WTC11 (cell line): Measurements from ENCODE around the gene TOP2A. TPM values are rescaled to one million over a fixed set of nuclear protein-coding genes. Genes with fewer than 3 reads are reported as not detected.

ENCODE experiments used
- ATAC-seq: fragments of 200-7000 bp; cut with Tn5 transposase; 2 replicates; pipeline ENCODE4 v1.10.0; 2021; ENCODE audit warnings: mild to moderate bottlenecking, moderate library complexity
- CTCF ChIA-PET: fragments of 300-600 bp; sonication (Branson Sonifier 250); formaldehyde crosslinking; loops from one replicate; lab custom pipeline; 2021; ENCODE audit warnings: antibody characterized with exemption; lab: Charles Lee
- POLR2A ChIA-PET: fragments of 350-600 bp; sonication (Branson Sonifier 250); formaldehyde crosslinking; loops from one replicate; lab custom pipeline; 2021; ENCODE audit warnings: antibody characterized with exemption; lab: Charles Lee
- DNase-seq: peaks from one replicate; pipeline ENCODE4 v3.0.0; 2021; ENCODE audit warnings: low spot score
- H3K27ac Mint-ChIP-seq: 2 replicates; pipeline ENCODE4 v1.8.0; 2021; ENCODE audit warnings: mixed read lengths
- H3K27me3 Mint-ChIP-seq: 2 replicates; pipeline ENCODE4 v1.8.0; 2021; ENCODE audit warnings: low read depth, mild to moderate bottlenecking, moderate library complexity, mixed read lengths
- H3K36me3 Mint-ChIP-seq: 2 replicates; pipeline ENCODE4 v1.8.0; 2021; ENCODE audit warnings: mixed read lengths
- H3K4me1 Mint-ChIP-seq: 2 replicates; pipeline ENCODE4 v1.8.0; 2022; ENCODE audit warnings: mixed read lengths
- H3K4me3 Mint-ChIP-seq: 2 replicates; pipeline ENCODE4 v1.8.0; 2021; ENCODE audit warnings: mild to moderate bottlenecking, moderate library complexity, mixed read lengths
- H3K9me3 Mint-ChIP-seq: 2 replicates; pipeline ENCODE4 v1.8.0; 2021; ENCODE audit warnings: mixed read lengths
- ARID4B ChIP-seq: sonication (generic); formaldehyde crosslinking; IDR thresholded peaks from 2 replicates; pipeline ENCODE4 v1.8.0; 2023; ENCODE audit warnings: missing genetic modification reagents, mild to moderate bottlenecking, borderline replicate concordance
- CDX4 ChIP-seq: fragments of 250-450 bp; sonication (Bioruptor Pico); IDR thresholded peaks from 2 replicates; pipeline ENCODE4 v1.9.0; 2021; ENCODE audit warnings: moderate library complexity, mild to moderate bottlenecking, inconsistent platforms, borderline replicate concordance
- CREB1 ChIP-seq: sonication (generic); formaldehyde crosslinking; IDR thresholded peaks from 2 replicates; pipeline ENCODE4 v1.8.0; 2023; ENCODE audit warnings: mild to moderate bottlenecking, missing genetic modification reagents
- CTCF ChIP-seq: fragments of 200-600 bp; IDR thresholded peaks from 2 replicates; pipeline ENCODE4 v1.8.0; 2022; ENCODE audit warnings: antibody characterized with exemption
- E2F4 ChIP-seq: sonication (generic); formaldehyde crosslinking; IDR thresholded peaks from 2 replicates; pipeline ENCODE4 v1.8.1; 2022; ENCODE audit warnings: low read depth, mild to moderate bottlenecking, moderate library complexity, missing genetic modification reagents, borderline replicate concordance
- ERG ChIP-seq: fragments of 250-450 bp; sonication (Bioruptor Pico); IDR thresholded peaks from 2 replicates; pipeline ENCODE4 v1.8.0; 2021; ENCODE audit warnings: mild to moderate bottlenecking
- ESRRA ChIP-seq: sonication (generic); formaldehyde crosslinking; IDR thresholded peaks from 2 replicates; pipeline ENCODE4 v1.8.1; 2022; ENCODE audit warnings: mild to moderate bottlenecking, missing genetic modification reagents, borderline replicate concordance
- ETV6 ChIP-seq: sonication (generic); formaldehyde crosslinking; IDR thresholded peaks from 2 replicates; pipeline ENCODE4 v1.8.1; 2022; ENCODE audit warnings: mild to moderate bottlenecking, missing genetic modification reagents
- HMGA2 ChIP-seq: fragments of 250-450 bp; sonication (Bioruptor Pico); IDR thresholded peaks from 2 replicates; pipeline ENCODE4 v1.4.0; 2021; ENCODE audit warnings: mild to moderate bottlenecking, moderate library complexity
- HMGXB4 ChIP-seq: sonication (generic); formaldehyde crosslinking; IDR thresholded peaks from 2 replicates; pipeline ENCODE4 v1.8.1; 2023; ENCODE audit warnings: mild to moderate bottlenecking, moderate library complexity, missing genetic modification reagents
- MXD4 ChIP-seq: fragments of 250-450 bp; sonication (Bioruptor Pico); IDR thresholded peaks from 2 replicates; pipeline ENCODE4 v1.8.0; 2021; ENCODE audit warnings: mild to moderate bottlenecking, moderate library complexity, borderline replicate concordance
- NFYB ChIP-seq: sonication (generic); formaldehyde crosslinking; conservative IDR thresholded peaks from 2 replicates; pipeline ENCODE4 v1.8.0; 2022; ENCODE audit warnings: low read depth, missing genetic modification reagents
- PRRX2 ChIP-seq: fragments of 250-450 bp; sonication (Bioruptor Pico); IDR thresholded peaks from 2 replicates; pipeline ENCODE4 v1.8.0; 2021; ENCODE audit warnings: mild to moderate bottlenecking
- SMAD4 ChIP-seq: sonication (generic); formaldehyde crosslinking; IDR thresholded peaks from 2 replicates; pipeline ENCODE4 v1.8.0; 2022; ENCODE audit warnings: mild to moderate bottlenecking, missing genetic modification reagents
- SOX15 ChIP-seq: fragments of 250-450 bp; sonication (Bioruptor Pico); IDR thresholded peaks from 2 replicates; pipeline ENCODE4 v1.9.0; 2021; ENCODE audit warnings: mild to moderate bottlenecking
- SP1 ChIP-seq: sonication (generic); formaldehyde crosslinking; conservative IDR thresholded peaks from 2 replicates; pipeline ENCODE4 v1.8.1; 2022; ENCODE audit warnings: missing genetic modification reagents
- TEAD1 ChIP-seq: sonication (generic); formaldehyde crosslinking; IDR thresholded peaks from 2 replicates; pipeline ENCODE4 v1.8.0; 2022; ENCODE audit warnings: mild to moderate bottlenecking, missing genetic modification reagents
- ZNF121 ChIP-seq: sonication (generic); formaldehyde crosslinking; IDR thresholded peaks from 2 replicates; pipeline ENCODE4 v1.8.0; 2023; ENCODE audit warnings: missing genetic modification reagents
- ZNF232 ChIP-seq: sonication (generic); formaldehyde crosslinking; IDR thresholded peaks from 2 replicates; pipeline ENCODE4 v1.8.0; 2022; ENCODE audit warnings: mild to moderate bottlenecking, missing genetic modification reagents
- ZNF263 ChIP-seq: sonication (generic); formaldehyde crosslinking; IDR thresholded peaks from 2 replicates; pipeline ENCODE4 v1.8.1; 2022; ENCODE audit warnings: low read depth, mild to moderate bottlenecking, moderate library complexity, missing genetic modification reagents
- ZNF416 ChIP-seq: fragments of 250-450 bp; sonication (Bioruptor Pico); IDR thresholded peaks from 2 replicates; pipeline ENCODE4 v1.9.0; 2021; ENCODE audit warnings: mild to moderate bottlenecking, inconsistent platforms
- ZNF512 ChIP-seq: sonication (generic); formaldehyde crosslinking; IDR thresholded peaks from 2 replicates; pipeline ENCODE4 v1.8.1; 2022; ENCODE audit warnings: missing genetic modification reagents, borderline replicate concordance
- ZSCAN18 ChIP-seq: fragments of 250-450 bp; sonication (Bioruptor Pico); IDR thresholded peaks from 2 replicates; pipeline ENCODE4 v2.1.2; 2022; ENCODE audit warnings: mild to moderate bottlenecking, moderate library complexity
- total RNA-seq: library from RNA; stranded (reverse); gene quantifications from 3 replicates; pipeline ENCODE4 v1.2.3, GENCODE V29; 2021

Gene TOP2A
- total RNA-seq, 1 experiment from 2014 or later, result 307 TPM

- ChIA-PET CTCF (interaction anchor here (0.6 to 6.2 kb wide), 54 partner anchors 8 to 320 kb away, joined by 3 to 259 read pairs (median 6); partner anchors contain the start of genes CDC6, GJD3, IGFBP4 and RARA), POLR2A (interaction anchor here (0.6 to 3.2 kb wide), 5 partner anchors 10 to 121 kb away, joined by 3 to 14 read pairs (median 7); partner anchors contain the start of gene CDC6)
- Mint-ChIP-seq H3K9me3 (no peaks in the 10 kb centered on the region), H3K4me1 (peaks cover 48% of the 10 kb centered on the region), H3K27ac (no peak overlapping the region; the same call in 1 of the 2 replicates), H3K36me3 (peaks cover 13% of the 10 kb centered on the region), H3K27me3 (peaks cover 3% of the 10 kb centered on the region), H3K4me3 (no peak overlapping the region)
- ATAC-seq (peak; percentile 87), DNase-seq (peak; percentile 96)
- no peak for TF ChIP-seq CDX4 (CRISPR knock-in tag)
- no peak for TF ChIP-seq E2F4 (CRISPR knock-in tag)
- TF ChIP-seq HMGA2 (CRISPR knock-in tag), result no peak
- TF ChIP-seq NFYB (CRISPR knock-in tag), result no peak
- peak; percentile 98 for TF ChIP-seq CTCF
- TF ChIP-seq ZSCAN18, result no peak
- peak; percentile 91 for TF ChIP-seq ZNF121 (CRISPR knock-in tag)
- no peak for TF ChIP-seq ZNF512 (CRISPR knock-in tag)
- TF ChIP-seq ERG (CRISPR knock-in tag), result no peak
- TF ChIP-seq PRRX2 (CRISPR knock-in tag), result no peak
- TF ChIP-seq ZNF416 (CRISPR knock-in tag), result no peak
- no peak for TF ChIP-seq SMAD4 (CRISPR knock-in tag)
- peak; percentile 85 for TF ChIP-seq HMGXB4 (CRISPR knock-in tag)
- TF ChIP-seq ZNF232 (CRISPR knock-in tag), result no peak
- no peak for TF ChIP-seq ESRRA (CRISPR knock-in tag)
- TF ChIP-seq ARID4B (CRISPR knock-in tag), result 0 out of 2 replicates have a peak, but pooled peaks have one; percentile 31
- no peak for TF ChIP-seq SOX15
- no peak for TF ChIP-seq MXD4
- no peak for TF ChIP-seq ETV6 (CRISPR knock-in tag)
- no peak for TF ChIP-seq ZNF263 (CRISPR knock-in tag)
- TF ChIP-seq CREB1, result no peak
- no peak for TF ChIP-seq TEAD1 (CRISPR knock-in tag)
- peak; percentile 62 for TF ChIP-seq SP1 (CRISPR knock-in tag)
Observed at GRCh38 chr17:40355123-40355803, 62.4 kb downstream of the TOP2A start.
